Activated T-cell treated with anti-CD3 and anti-CD28 coated beads, Interleukin-2, amount 50 U/mL, for 1 hour (primary cell): Measurements from ENCODE around the gene DNAH8.

Source experiments
- DNase-seq: peaks from one replicate; pipeline ENCODE4 v3.0.0-alpha.2; 2020

The DNAH8 gene

DNA sequence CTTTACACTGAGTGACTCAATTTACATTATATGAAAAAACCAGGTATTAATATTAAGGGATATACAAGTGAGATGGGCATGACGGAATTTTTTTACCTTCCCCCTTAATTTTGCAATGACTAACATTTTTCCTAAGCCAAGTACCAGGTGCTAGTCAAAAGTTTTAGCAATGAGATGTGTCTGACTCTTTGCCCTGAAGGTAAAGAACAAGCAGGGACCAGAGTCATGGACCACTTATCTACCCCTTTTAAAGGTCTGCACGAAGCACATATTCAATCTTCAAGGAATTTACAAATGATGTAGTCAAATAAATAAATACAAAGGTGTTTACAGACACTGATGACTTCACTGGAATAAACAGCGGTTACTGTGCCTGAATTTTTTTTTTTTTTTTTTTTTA, 13.6 kb upstream of the DNAH8 start:
- no peak for DNase-seq

DNA sequence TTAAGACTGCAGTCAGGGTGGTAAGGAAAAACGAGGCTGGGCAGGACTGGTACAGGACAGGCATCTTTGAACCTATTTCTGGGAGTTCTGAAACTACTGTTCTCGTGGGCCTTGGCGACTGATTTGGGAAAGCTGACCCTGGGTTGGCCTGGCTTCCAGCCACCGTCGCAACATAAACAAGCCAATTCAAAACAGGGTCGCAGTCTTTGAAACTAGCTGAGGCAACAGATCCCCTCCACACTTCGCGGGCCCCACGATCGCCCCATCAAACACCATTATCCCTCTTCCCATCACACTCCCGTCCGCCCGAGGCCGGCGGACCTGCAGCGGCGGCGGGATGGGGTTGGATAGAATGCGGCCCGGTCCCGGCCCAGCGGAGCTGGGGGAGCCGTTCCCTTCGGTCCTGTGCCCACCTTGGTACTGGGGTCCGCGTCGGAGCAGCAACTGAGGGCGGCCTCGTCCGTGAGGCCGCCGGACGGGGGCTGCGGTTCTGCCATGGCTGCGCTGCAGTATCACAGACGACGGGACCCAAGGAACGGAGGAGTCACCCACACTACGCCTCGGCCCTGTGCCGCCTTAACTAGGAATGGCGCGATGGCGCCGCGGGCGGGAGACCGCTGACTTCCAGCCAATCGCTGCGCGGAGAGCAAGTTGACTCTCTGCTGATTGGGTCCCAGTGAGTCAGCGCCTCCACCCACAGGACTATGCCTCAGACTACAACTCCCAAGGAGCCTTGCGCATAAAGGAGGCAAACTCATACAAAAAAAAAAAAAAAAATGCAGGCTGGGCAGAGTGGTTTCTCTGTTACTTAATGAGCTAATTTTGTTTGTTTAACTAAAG, 12.3 kb upstream of the DNAH8 start, which contains the start of gene GLO1:
Gene GLO1 (minus strand): TSS at position 588 of the 840 bp plus-strand sequence. CDS start 91 bp downstream, at position 497.
- DNase-seq = peak; percentile 95

DNA sequence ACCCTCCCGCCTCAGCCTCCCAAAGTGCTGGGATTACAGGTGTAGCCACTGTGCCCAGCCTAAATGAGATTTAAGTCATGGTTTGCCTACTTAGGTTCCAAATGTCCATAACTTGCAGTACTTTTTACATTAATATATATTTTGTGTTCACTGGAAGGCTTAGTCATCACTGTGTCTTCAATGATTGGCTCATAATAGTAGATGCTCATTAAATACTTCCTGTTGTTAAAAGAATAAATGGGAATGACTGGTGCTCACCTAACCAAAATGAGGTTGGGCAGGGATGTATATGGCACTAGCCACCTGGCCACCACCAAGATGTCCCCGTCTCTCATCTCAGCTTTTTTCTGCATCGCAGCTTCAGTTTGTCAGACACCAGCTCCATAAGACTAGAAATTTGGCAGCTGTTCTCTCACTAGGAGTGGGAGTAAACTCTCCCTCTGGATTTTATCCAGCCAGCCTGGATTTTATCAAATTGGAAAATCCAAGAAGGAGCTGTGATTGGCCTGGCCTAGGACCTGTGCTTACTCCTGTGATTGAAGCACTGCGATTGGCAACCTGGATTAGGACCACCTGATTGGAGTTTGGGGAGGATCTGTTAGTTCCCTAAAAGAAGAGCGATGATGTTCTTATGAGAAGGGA, 11.0 kb upstream of the DNAH8 start:
- no peak for DNase-seq

DNA sequence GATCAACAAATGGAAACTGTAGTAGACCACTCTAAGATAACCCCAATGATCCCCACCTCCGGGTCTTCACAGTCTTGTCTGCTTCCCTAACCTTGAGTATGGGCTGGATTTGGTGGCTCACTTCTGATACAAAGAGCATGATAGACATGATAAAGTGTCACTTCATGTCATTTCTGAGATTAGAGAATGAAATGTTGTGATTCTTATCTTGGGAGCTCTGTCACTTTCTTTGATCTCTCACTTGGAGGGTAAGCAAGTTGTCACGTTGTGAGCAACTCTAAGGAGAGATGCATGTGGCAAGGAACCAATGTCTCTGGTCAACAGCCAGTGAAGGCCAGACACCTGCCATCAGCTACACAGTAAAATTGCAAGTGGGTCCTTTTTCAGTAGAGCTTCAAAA, 9.2 kb upstream of the DNAH8 start:
- no peak for DNase-seq

DNA sequence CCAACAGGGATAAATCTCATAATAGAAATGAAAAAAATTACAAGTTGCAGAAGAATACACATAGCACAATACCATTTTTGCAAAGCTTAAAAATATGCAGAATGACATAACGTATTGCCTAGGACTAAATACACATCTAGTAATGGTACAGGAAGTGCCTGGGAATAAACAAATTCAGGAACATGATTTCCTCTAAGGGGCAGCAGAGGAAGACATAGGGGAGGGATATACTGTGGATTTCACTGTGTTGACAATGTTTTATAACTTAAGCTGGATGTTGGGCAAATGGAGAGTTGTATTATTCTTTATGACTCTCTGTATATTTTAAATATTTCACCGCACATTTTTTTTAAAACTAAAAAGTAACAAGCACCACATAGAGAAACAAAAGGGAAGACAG, 6.6 kb upstream of the DNAH8 start:
- no peak for DNase-seq

DNA sequence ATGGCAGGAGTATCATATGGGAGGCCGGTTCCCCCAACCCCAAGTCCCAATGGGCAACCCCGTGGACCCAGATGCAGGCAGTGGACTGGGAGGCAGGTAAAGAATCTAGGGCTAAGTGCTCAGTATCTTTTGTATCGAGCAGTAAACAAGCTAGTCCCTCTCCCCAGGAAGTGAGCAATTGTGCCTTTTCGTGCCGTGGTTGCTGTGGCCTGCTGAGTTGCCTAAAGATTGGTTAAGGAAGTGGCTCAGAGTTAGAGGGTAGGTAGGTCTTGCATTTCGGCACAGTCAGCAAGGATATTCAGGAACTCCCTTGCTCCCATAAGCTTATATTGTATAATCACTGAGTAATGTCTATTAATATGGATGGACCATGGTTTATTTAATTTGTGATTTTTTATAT, 1.3 kb upstream of the DNAH8 start:
- peak; percentile 23 for DNase-seq

DNA sequence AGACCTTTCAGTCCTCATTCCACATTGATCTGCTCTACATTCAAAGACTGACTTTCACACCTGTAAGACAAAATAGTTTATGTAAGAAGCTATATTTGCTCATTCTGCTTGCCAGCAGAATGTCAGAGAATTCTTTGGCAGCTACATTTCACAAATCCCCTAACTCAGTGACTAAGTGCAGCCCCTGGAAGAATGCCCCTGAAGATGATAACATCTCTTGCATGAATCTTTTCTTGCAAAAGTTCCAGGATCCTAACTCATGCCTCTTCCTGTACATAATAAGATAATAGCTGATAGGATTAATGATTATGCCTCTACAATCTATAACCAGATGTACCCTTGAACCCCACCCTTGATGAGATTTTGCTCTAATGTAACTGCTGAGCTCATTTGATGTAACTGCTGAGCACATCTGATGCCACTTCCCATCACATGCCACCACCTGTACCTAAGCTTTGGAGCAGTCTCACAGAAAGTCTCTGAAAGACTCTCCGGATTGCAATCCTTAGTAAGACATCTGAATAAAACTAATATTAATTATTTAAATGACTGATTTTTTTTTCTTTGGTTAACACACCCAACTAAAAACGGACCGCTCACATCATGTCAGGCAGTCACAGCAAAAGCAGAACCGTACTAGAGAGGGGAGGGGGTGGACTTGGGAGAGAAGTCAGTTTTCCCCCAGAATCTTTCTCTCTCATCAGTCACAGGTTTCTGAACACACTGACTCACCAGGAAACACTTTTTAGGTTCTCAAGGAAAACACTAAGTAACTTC, 684 bp upstream of the DNAH8 start:
- no peak for DNase-seq

DNA sequence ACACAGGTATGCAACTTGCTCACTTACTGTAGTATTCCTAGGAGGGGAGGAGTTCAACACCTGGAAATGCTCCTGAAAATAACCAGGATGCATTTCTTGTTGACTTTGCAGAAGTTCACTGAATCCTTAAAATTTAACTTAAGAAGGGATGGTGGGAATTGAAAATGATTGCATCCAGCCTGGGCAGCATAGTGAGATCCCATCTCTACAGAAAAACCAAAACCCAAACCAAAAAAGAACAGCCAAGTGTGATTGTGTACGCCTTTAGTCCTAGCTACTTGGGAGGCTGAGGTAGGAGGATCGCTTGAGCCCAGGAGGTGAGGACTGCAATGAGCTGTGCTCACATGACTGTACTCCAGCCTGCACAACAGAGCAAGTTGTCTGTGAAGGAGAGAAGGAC, 1.7 kb downstream of the DNAH8 start:
- DNase-seq = no peak

DNA sequence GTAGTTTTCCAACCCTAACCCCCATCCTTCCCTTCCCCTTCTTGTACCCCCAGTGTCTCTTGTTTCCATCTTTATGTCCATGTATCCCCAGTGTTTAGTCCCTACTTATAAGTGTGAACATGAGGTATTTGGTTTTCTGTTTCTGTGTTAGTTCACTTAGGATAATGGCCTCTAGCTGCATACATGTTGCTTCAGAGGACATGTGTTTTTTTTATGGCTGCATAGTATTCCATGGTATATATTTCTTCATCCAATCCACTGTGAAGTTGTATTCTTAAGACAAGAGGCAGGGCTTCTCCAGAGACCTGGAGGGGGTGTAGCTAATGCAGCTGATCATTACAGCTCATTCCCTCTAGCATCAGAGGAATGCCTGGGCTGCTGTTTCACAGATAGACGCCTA, 4.2 kb downstream of the DNAH8 start:
- DNase-seq = no peak

DNA sequence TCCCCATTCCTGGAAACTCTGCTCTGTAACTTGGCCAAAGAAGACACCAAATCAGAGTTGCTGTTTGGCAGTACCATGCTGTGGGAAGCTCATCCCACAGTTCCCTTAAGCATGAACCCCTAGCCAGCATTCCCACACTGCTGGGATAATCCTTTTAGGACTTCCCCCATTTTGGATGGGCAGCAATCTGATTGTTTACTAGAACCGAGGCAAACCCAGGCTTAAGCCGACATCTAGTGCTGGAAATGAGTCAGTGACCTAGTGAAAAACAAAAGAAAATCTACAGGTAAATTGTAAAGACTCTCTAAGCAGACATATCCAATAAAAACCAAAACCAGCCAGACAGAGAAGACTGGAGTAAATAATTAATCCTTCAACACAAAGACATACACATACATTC, 5.2 kb downstream of the DNAH8 start:
- DNase-seq = no peak

DNA sequence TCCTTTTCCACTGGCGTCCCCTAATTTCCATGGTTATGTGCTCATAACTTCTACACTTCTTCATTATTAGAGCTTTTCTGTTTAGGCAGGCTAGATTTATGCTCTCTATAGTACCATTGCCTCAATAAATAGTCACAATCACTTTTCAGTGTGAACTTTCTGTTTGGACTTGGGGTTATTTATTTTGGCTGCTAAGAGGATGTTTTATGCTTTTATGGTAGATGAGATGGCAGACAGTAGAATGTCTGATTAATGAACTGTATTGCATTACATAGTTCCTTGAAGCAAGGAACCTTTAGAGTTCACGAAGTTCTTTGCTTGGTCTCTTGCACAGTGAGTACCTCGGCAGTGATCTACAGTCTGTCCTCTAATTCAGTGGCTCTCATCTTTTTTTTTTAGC, 6.9 kb downstream of the DNAH8 start:
- no peak for DNase-seq

DNA sequence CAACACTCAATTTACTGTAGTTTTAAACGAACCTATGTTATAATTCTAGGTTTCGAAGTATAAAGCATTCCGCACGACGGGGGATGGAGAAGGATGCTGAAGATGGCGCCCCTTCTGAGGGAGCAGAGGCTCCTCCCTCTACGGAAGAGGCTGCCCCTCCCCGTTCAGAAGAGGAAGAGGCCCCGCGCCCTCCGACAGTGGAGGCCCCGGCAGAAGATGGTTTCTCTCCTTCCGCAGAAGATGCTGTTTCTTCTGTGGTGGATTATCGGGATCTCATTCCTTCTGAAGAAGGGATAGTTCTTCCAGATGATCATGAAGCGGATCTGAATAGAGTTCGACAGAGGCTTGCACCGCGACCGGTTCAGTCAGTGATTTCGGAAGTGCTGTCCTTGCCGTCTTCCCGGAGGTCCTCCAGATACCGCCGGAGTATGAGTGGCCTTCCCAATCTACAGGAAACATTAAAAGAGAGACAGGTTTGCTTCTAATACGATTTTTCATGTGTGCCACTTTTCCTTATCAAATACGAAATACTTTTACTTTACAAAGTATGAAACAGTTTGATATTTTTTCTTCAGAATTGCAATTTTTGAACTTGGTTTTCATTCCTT, 7.7 kb downstream of the DNAH8 start:
- DNase-seq = no peak

DNA sequence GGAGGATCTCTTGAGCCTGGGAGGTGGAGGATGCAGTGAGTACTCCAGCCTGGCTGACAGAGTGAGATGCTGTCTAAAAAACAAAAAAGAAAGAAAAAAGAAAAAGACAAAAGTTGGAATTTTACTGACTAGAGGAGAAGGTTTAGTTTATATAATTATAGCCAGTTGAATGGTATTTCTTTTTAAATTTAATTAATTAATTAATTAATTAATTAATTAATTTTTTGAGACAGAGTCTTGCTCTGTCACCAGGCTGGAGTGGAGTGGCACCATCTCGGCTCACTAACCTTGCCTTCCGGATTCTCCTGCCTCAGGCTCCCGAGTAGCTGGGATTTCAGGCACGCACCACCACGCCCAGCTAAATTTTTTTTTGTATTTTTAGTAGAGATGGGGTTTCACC, 8.7 kb downstream of the DNAH8 start:
- DNase-seq = no peak

DNA sequence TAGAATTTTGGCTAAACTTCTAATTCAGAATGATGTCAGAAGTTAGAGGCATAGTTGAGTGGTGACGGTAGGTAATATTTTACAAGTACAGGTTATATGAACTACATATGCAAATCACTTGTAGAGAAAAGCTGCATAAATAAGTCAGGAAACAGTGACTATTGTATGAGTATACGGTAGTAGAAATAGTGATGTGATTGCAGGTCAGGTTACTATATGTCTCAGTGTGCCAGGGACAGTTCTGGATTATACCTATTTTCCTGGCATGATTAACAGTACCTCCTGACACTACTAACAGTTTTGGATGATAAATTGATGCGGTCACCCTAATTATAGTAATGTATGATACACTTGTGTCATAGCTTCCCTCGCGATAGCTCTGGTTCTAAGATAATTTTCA, 9.2 kb downstream of the DNAH8 start:
- DNase-seq = no peak

DNA sequence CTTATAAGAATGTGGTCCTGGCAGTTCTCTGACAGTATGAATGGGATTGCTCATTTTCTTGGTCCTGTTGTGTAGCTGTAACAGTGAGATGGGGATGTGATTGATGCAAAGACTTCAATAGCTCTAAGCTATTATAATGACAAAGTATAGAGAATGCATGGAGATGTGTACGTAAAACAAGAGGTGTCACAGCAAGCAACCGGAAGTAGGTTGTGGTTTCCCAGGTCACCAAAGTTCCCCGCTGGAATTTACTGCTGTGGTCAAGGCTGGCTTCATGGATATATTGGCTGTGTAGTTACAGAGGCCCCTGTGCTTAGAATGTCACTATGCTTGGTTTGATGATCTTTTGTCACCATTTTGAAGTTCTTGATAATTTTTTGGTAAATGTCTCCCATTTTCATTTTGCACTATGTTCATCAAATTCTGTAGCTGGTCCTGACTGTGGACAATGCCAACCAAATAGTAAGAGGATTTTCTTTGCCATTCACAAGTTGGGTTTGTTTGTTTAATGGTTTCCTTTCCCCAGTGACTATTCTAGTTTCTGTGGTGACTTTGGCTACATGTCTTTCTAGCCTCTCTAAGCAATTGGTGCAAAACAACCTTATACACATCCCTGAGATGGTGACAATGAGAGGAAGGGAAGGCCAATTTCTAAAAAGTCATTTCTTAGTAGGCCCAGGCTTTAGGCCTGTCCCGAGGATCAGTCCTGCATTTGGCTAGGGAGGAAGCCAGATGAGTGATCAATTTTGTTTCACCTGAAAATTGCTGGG, 10.5 kb downstream of the DNAH8 start:
- no peak for DNase-seq

DNA sequence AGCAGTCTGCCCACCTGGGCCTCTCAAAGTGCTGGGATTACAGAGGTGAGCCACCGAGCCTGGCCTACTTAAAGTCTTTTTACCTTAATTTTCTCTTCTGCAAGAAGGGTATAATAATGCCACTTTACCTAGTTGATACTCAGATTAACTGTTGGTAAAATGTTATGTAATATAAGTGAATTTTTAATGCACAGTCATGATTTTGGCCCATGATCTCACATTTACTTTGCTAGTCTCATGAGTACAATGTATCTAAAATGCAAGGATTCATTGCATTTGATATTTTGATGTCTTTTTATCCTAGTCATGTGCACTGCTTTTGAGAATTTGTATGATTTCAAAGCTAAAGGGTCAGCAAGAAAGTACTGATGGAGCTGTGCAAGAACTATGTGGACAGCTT, 13.1 kb downstream of the DNAH8 start:
- DNase-seq = no peak

DNA sequence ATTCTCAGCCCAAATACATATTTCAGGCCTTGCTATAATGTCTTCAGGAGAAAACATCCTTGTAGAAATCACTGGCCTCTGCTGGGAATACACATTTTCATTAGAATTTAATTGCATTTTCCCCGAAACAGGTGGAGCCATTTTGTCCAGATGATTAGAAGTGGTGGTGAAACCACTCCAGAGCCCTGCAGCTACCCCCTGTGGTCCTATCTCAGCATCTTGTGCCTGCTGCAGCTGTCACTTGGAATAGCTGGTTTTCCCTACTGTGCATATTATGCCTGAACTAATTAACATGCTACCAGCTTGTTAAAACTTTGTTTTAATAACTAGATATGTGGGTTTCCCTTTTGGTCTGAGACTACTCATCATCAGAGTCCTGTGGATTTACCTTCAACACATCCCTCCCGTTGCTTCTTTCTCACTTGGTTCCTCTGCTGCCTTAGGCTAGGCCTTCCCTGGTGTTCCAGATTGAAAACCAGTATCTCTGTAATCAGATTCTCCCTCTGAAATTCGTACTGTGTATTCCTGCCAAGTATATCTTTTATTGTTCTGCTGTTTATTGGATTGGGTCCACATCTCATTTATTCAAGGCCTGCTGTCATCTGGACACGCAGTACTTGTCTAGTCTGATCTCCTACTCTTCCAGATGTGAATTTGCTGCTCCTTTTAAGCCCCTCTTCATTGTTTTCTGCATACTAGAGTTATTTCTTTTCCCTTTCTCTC, 15.2 kb downstream of the DNAH8 start:
- no peak for DNase-seq

DNA sequence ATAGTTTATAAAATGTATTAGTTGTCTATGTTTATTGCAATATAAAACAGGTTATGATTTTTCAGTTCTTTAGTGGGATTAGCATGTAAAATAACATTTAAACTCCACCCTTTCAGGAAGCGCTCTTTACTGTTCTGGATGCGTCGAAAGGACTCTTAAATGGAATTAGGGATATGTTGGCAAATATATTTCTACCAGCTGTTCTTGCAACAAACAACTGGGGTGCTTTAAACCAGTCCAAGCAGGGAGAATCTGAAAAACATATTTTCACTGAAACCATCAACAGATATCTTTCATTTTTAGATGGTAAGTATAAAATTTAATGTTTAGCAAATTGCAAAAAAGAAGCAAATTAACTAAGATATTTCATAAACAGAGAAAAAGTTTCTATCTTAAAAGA, 21.8 kb downstream of the DNAH8 start:
- no peak for DNase-seq

DNA sequence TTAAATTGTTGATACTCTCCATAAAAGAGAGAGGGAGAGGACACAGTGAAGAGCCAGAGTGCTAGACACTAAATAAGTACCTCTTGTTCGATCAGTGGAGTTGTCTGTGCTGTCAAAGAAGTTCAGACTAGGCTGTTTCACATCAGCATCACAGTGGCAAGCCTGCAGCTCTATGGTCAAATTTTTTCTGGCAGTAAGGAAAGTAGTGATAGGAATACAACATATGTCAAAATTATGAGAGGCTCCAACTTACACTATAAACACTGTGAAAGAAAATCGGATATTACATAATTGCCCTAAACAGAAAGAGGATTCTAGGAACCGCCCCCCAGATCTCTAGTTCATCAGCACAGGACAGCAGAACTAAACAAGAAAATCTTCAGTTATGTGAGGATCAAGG, 23.1 kb downstream of the DNAH8 start:
- DNase-seq = no peak

DNA sequence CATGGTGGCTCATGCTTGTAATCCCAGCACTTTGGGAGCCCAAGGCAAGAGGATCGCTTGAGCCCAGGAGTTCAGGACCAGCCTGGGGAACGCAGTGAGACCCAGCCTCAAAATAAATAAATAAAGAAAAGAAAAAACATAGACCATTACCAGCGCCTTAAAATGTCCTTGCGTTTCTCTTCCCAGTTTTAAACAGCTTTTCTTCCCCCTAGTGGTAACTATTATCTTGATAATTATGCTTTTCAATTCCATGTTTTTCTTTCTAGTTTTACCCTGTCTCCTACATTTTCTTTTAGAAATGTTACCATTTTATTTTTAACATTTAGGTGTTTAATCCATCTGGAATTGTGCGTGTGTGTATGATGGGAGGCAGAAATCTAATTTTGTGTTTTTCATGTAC, 24.4 kb downstream of the DNAH8 start:
- DNase-seq = no peak

DNA sequence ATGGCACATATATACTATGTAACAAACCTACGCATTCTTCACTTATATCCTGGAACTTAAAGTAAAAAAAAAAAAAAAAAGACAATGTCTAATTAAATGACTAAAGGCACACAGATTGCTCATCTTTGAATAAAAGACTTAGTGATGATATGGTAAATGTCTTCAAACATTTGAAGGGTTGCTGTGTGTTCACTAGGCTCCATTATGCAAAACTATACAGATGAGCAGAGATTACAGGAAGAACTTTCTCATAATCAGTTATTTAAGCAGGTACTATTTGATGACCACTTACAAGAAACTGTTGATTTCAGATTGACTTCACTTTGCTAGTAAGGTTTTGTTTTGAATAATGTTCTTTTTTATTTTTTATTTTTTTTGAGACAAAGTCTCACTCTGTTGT, 34.4 kb downstream of the DNAH8 start:
- DNase-seq = no peak
